Mucosa of descending colon (tissue), 3 donors: ENCODE measurements around the gene ERC1. TPM values are rescaled to one million over a fixed set of nuclear protein-coding genes. Genes with fewer than 3 reads are reported as not detected.

Experiments used
- ATAC-seq: fragments of 200-7000 bp; cut with Tn5 transposase; one replicate; pipeline ENCODE4 v1.9.1; 2020; ENCODE audit warnings: mild to moderate bottlenecking, moderate library complexity
- DNase-seq, 3 donors: peaks; one replicate each; pipeline ENCODE4 v3.0.0-alpha.2; 2020
- H3K36me3 ChIP-seq: fragments of 200-600 bp; one replicate; pipeline ENCODE4 v1.8.0; 2021; ENCODE audit warnings: low read depth, mild to moderate bottlenecking
- H3K4me1 ChIP-seq: fragments of 200-600 bp; one replicate; pipeline ENCODE4 v1.8.0; 2021; ENCODE audit warnings: low read depth, mild to moderate bottlenecking
- H3K4me3 ChIP-seq: fragments of 200-600 bp; one replicate; pipeline ENCODE4 v1.8.0; 2021; ENCODE audit warnings: mild to moderate bottlenecking
- H3K9me3 ChIP-seq: fragments of 200-600 bp; one replicate; pipeline ENCODE4 v1.8.0; 2021; ENCODE audit warnings: mild to moderate bottlenecking
- CTCF ChIP-seq: fragments of 200-600 bp; IDR thresholded peaks from one replicate; pipeline ENCODE4 v1.8.0; 2022; ENCODE audit warnings: antibody characterized with exemption, mild to moderate bottlenecking
- intact Hi-C, 2 donors: fragments of 100-400 bp; cut with DNase I in 1 of 2; cut with micrococcal nuclease in 1 of 2; formaldehyde crosslinking; loops; one replicate each; pipeline versions ENCODE4 v1.11.0 to v1.11.1; 2022; cut with DNase I, micrococcal nuclease
- total RNA-seq, 3 donors: library from RNA; stranded (reverse); fragmentation: NEBNext Ultra II Directional in 2 of 3; extraction: Animal tissue kit (Norgen Biotek cat#: 25700) in 2 of 3; gene quantifications; one replicate each; pipeline versions ENCODE4 v1.2.1 to v1.2.4, GENCODE V29; 2021 to 2023
- donor health status: DM: no; HTN: no; CAD: no; lungs with moderate emphysema.
- donor health status: DM: no; HTN: no; CAD: no.
- donor health status: DM: no; HTN: yes; CAD: no.

Gene ERC1
- total RNA-seq, 3 donors from 2014 or later: 42.6 to 76.3 (median 49.6) TPM

- H3K36me3 ChIP-seq: no peaks in the 10 kb centered on the region
- intact Hi-C loops: no loop called here
- no peaks in the 10 kb centered on the region for H3K4me1 ChIP-seq
- DNase-seq (no peak), ATAC-seq (no peak)
- TF ChIP-seq CTCF: no peak
- H3K9me3 ChIP-seq: no peaks in the 10 kb centered on the region
- H3K4me3 ChIP-seq: no peak overlapping the region
Measured at GRCh38 chr12:1157046-1157445, 166.0 kb downstream of the ERC1 start.

DNA sequence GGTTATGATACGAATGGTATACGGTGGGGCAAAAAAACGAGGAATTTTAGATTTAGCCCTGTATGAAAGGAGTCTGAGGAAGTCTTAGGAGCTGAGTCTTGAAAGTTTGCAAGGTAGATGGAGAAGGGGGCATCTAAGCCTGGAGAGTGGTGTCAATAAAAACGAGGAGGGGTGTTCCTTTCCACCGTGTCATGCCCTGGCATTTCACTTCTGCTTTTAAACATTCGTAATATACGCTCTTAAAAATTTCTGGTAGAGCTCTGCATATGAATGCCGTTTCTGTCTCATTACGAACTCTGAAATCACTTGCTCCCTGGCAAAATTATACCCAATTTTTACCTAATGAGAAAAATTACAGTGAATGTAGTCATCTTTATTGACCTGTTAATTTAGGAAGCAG, 170.2 kb downstream of the ERC1 start:
- ATAC-seq (no peak), DNase-seq (no peak)
- H3K36me3 ChIP-seq: no peaks in the 10 kb centered on the region
- TF ChIP-seq CTCF: no peak
- no peaks in the 10 kb centered on the region for H3K4me1 ChIP-seq
- intact Hi-C loops: no loop called here
- H3K4me3 ChIP-seq: no peak overlapping the region
- H3K9me3 ChIP-seq: no peaks in the 10 kb centered on the region

DNA sequence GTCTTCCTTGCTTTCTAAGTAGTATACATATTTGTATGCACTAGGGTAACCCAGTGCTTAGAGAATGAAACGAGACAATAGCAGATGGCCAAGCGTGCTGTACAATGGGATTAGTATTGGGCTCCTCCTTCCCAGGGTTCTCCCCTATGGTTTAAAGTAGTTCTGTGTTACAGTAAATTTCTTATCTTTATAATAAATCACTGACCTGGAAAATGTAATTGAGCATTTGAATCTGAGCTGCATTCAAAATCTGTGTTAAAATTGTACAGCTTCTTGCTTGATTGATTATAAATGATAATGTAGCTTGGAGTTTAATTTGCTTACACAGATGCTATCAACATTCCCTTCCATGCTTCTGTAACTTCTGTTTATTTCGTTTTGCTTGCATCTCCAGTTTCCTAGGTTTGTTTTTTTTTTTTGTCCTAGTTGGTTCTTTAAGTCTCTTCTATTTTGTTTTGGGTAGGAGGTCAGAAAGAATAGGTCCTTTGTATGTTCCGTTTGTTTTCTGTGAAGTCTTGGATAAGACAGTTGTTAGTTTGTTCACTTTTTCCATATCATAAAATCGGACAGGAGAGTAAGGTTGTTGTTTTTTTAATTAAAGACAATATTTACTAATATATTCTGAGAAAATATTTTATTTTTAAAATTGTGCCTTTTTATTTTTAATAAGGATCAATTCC, 171.2 kb downstream of the ERC1 start:
- DNase-seq: no peak
- no peak for ATAC-seq
- Histone ChIP-seq H3K4me1 (no peaks in the 10 kb centered on the region), H3K9me3 (no peaks in the 10 kb centered on the region), H3K4me3 (no peak overlapping the region), H3K36me3 (no peaks in the 10 kb centered on the region)
- no peak for TF ChIP-seq CTCF
- intact Hi-C loops: no loop called here

DNA sequence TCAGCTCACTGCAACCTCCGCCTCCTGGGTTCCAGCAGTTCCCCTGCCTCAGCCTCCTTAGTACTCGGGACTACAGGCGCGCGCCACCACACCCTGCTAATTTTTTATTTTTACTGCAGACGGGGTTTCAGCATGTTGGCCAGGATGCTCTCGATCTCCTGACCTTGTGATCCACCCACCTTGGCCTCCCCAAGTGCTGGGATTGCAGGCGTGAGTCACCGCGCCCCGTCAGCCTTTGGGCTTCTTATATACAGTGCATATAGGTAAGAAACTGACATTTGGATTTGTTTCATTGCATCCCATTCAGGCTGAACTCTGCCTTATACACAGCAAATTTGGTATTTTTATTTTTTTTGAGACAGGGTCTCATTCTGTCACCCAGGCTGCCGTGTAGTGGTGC, 176.8 kb downstream of the ERC1 start:
- no peaks in the 10 kb centered on the region for H3K4me1 ChIP-seq
- intact Hi-C loops: no loop called here
- no peak for ATAC-seq
- TF ChIP-seq CTCF: no peak
- H3K9me3 ChIP-seq: no peaks in the 10 kb centered on the region
- DNase-seq: no peak
- no peak overlapping the region for H3K4me3 ChIP-seq
- H3K36me3 ChIP-seq: no peaks in the 10 kb centered on the region

DNA sequence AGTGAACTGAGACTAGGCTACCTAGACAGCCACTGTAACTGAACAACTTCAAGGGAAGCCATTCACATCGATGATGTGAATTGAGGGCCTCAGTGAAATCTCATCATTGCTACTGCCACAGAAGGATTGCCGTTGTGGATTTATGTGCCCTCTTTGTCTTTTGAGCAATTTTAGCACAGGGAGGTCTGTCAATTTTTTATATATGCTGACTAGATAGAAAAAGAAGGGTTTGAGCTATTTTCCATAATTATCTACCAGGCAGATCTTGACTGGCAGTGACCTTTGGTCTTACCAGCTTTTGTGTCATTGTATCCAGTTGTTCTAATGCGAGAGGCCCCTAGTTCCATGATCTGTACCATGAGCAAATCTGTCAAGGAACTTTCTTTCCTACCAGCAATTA, 179.4 kb downstream of the ERC1 start:
- intact Hi-C loops: no loop called here
- ATAC-seq (no peak), DNase-seq (no peak)
- no peak for TF ChIP-seq CTCF
- no peaks in the 10 kb centered on the region for H3K9me3 ChIP-seq
- H3K36me3 ChIP-seq: no peaks in the 10 kb centered on the region
- H3K4me3 ChIP-seq: no peak overlapping the region
- H3K4me1 ChIP-seq: no peaks in the 10 kb centered on the region
